Endometrial microvascular endothelial cells (primary cell): ENCODE results near the gene EGLN1. TPM values are rescaled to one million over a fixed set of nuclear protein-coding genes. Genes with fewer than 3 reads are reported as not detected.

Experiments
- in situ Hi-C: cut with HindIII; loops from 2 replicates; pipeline ENCODE4 v1.10.0; 2017; ENCODE audit warnings: low sequenced_read_pairs, low pct_unique_long_range_greater_than_20kb; ENCODE audit errors: inconsistent ontology term
- total RNA-seq: library from RNA; depleted of rRNA; stranded (reverse); fragments of >200 nt; gene quantifications from one replicate; pipeline ENCODE4 v1.2.3, GENCODE V29; 2015; ENCODE audit errors: inconsistent ontology term

The EGLN1 gene
- total RNA-seq, 1 donor from 2014 or later = 46.2 TPM

GRCh38 chr1:231338270-231339128 is 83.6 kb downstream of the EGLN1 start, which contains the start of gene SPRTN:
Gene SPRTN, plus strand, starts transcription at chr1:231338293. Its CDS starts 91 bp downstream, at chr1:231338384.
- in situ Hi-C loops = no loop called here

- in situ Hi-C loops = no loop called here
These were observed 84.4 kb downstream of the EGLN1 start, which contains the start of gene EXOC8 for GRCh38 chr1:231337472-231338269. Gene EXOC8, minus strand, starts transcription at chr1:231337852. Its CDS starts 107 bp downstream, at chr1:231337745.

DNA sequence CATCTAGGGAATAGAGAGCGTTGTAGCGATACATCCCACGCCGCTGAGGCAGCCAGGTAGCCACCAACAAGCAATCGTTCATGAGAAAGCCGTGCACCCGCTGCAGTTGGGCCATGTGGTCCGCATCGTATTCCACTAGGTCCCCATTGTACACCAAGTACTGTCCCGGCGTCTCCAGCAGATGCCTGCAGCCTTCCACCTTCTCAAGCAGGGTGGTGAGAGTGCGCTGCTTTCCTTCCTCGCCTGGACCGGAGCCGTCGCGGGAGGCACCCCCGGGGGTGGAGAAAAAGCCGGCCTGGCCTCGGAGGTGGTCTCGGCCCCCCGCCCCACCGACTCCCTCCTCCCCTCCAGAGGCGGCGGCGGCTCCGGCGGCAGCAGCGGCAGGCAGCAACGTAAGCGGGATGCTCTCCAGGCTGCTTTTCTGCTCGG is 85.0 kb downstream of the EGLN1 start:
- in situ Hi-C loops = no loop called here

DNA sequence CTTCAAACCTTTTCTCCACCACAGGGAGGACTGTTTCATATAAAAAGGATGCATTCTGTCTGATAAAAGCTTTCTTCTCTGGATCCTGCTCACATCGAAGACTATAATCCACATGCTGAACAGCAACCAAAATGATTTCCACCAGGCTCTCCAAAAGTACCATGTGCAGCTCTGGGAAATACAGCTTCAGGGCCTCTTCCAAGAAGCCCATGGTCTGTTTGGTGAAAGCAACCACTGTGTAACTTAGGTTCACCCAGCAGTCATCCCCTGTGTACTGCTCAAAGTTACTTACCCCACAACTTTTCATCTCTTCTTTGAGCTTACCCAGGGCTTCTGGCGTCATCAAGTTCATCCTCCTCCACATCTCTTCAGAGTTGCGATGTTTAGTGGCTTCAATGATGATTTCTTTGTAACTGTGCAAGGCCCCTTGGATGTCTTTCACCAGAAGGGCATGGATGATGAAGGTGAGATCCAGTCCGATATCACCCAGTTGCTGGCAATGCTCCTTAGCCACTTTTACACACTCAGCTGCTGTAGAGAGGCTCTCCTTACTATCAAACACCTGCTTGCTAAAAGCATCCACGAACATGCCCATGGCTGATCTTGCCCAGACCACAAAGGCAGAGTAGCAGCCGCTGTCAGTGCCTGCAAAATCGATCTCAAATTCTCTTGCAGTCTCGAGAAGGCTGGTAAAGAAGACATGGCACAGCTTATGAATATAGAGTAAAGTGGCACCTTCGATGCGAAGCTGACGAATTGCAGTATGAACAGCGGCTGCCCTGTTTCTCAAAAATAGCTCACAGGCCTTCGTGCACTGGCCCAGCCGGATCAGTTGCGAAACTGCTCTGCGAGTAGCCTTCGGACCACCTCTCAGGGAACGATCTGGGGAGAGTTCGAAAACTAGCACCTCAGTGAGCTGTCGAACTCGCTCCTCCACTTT is 86.2 kb downstream of the EGLN1 start:
- in situ Hi-C loops = no loop called here

- in situ Hi-C loops = no loop called here
These were observed 87.1 kb downstream of the EGLN1 start for GRCh38 chr1:231334952-231335351.

GRCh38 chr1:231334079-231334666 is 87.9 kb downstream of the EGLN1 start:
- in situ Hi-C loops = no loop called here

DNA sequence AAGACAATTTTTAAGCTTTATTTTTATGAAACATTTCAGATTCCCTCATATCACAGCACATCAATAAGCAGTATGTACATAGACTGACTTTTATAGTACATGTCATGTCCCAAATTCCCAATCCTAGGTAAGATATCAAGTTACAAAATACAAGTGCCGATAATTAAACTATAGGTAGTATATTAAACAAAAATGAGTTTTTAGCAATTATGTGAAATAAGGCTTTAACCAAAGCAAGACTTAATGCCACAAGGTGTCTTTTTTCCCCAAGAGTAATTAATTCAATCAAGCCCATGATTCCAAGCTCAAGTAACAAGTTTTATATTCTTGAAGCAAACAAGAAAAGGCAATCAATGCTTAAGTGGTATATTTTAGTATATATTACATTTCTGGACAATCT is 89.3 kb downstream of the EGLN1 start:
- in situ Hi-C loops = no loop called here

DNA sequence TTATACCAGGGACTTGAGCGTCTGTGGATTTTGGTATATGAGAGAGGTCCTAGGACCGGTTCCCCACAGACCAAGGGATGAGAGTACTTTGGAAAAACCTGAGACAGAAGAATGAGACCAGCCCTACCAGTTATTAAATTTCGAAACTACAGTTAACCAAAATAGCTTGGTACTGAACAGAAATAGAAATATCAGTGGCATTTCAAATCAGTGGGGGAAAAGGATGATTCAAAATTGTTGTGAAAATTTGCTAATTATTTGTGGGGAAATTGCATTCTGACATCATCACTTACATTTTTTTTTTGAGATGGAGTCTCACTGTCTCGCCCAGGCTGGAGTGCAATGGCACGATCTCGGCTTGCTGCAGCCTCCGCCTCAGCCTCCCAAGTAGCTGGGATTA is 92.6 kb downstream of the EGLN1 start:
- in situ Hi-C loops = no loop called here

DNA sequence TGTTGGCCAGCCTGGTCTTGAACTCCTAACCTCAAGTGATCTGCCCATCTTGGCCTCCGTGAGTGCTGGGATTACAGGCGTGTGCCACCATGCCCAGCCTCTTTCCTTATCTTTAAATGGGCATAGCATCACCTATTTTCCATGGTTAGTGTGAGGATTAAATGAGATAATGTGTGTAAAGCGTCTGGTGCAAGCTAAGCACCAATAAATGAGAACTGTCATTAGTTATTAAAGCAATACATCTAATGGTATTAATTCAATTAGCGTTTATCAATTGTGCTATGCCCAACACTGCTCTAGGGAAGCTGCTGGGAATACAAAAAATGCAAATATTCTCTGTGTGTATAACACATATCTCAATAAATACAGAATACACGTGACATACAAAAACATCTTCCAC is 94.5 kb downstream of the EGLN1 start:
- in situ Hi-C loops = no loop called here

GRCh38 chr1:231326248-231326647 is 95.8 kb downstream of the EGLN1 start:
- in situ Hi-C loops = no loop called here

GRCh38 chr1:231324660-231325059 is 97.4 kb downstream of the EGLN1 start:
- in situ Hi-C loops = no loop called here

- in situ Hi-C loops = no loop called here
These were observed 99.1 kb downstream of the EGLN1 start for GRCh38 chr1:231322880-231323530.

DNA sequence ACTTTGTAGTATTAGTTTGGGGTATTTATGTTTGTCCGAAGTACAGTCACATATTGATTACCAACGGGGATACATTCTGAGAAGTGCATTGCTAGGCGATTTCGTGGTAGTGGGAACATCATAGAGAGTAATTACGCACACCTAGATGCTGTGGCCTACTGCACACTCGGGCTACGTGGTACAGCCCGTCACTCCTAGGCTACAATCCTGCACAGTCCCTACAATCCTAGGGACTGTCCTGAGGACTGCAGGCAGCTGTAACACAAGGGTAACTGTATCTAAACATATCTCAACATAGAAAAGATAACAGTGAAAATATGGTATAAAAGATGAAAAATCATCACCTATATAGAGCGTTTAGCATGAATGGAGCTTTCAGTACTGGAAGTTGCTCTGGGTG is 103.0 kb downstream of the EGLN1 start:
- in situ Hi-C loops = no loop called here

DNA sequence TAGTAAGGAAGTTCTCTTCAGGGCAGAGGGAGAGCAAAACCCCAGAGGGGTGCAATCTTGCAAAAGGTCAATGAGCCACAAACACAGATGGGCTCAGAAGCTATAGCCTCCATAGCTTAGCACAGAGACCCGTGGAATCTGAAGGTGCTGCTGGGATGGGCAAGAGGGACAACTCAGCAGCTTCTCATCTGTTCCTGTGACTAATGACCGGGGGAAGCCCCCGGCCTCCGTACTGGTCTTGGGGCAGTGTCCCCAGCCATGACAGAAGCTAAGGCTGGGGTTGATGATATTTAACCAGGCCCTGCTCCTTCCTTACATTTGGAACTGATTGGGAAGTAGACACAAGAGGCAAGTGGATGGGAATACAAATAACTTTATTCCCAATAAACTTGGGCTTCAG is 103.5 kb downstream of the EGLN1 start:
- in situ Hi-C loops = no loop called here

DNA sequence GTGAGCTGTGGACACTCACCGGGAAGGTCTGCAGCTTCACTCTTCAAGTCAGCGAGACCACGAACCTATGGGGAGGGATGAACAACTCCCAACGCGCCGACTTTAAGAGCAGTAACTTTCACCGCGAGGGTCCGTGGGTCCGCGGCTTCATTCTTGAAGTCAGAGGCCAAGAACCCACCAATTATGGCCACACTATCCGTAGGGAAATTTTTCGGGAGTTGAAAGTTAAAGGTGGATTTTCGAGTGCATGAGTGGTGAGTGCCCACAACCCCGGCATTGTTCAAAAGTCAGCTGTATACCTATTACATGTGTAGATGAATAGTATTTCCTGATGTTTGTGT is 104.1 kb downstream of the EGLN1 start:
- in situ Hi-C loops = no loop called here

DNA sequence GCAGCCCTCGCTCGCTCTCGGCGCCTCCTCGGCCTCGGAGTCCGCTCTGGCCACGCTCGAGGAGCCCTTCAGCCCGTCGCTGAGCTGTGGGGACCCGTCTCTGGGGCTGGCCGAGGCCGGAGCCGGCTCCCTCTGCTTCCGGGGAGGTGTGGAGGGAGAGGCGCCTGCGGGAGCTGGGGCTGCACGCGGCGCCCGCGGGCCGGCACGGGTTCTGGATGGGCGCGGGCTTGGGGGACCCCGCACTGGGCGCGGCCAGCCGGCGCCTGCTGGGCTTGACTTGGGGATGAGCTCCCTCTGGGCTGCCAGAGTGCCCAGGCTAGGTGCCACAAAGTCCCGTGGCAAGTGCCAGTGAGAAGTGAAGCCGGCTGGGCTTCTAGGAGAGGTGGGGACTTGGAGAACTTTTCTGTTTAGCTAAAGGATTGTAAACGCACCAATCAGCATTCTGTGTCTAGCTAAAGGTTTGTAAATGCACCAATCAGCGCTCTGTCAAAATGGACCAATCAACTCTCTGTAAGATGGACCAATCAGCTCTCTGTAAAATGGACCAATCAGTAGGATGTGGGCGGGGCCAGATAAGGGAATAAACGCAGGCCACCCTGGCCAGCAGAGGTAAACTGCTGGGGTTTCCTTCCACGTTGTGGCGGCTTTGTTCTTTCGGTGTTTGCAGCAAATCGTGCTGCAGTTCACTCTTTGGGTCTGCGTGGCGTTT is 104.6 kb downstream of the EGLN1 start:
- in situ Hi-C loops = no loop called here

- in situ Hi-C loops = no loop called here
These were observed 106.2 kb downstream of the EGLN1 start for GRCh38 chr1:231315887-231316286.
